HepG2 (cell line): Measurements from ENCODE around the gene EPB41L2. TPM values are rescaled to one million over a fixed set of nuclear protein-coding genes. Genes with fewer than 3 reads are reported as not detected.
A peak's percentile ranks its signal among the peaks of the same experiment; 100 is the strongest.

Source experiments
- ARNTL ChIP-seq: sonication (generic); formaldehyde crosslinking; IDR thresholded peaks from 2 replicates; pipeline ENCODE4 v1.4.0; 2020; ENCODE audit warnings: mild to moderate bottlenecking, missing genetic modification reagents
- ASH2L ChIP-seq: fragments of 300-600, 200-600 bp; sonication (generic); IDR thresholded peaks from 2 replicates; pipeline ENCODE4 v1.7.0; 2017; ENCODE audit warnings: low read depth, mild to moderate bottlenecking, moderate library complexity, mixed read lengths, low read length; ENCODE audit not compliant: insufficient read length
- BCL6 ChIP-seq: IDR thresholded peaks from 2 replicates; pipeline ENCODE4 v1.6.1; 2016; ENCODE audit warnings: missing genetic modification reagents, missing compliant biosample characterization
- CBFB ChIP-seq: sonication (generic); formaldehyde crosslinking; IDR thresholded peaks from 2 replicates; pipeline ENCODE4 v1.4.0; 2020; ENCODE audit warnings: missing genetic modification reagents
- CEBPZ ChIP-seq: IDR thresholded peaks from 2 replicates; pipeline ENCODE4 v1.6.1; 2012; ENCODE audit warnings: low read length, improper control_type of control experiment
- IRF1 ChIP-seq: sonication (generic); formaldehyde crosslinking; IDR thresholded peaks from 2 replicates; pipeline ENCODE4 v1.4.0; 2020; ENCODE audit warnings: low read depth, mild to moderate bottlenecking, missing genetic modification reagents
- KAT2B ChIP-seq: fragments of 150-350 bp; IDR thresholded peaks from 2 replicates; pipeline ENCODE4 v1.6.1; 2014; ENCODE audit warnings: low read depth, low read length, borderline replicate concordance
- KLF11 ChIP-seq: IDR thresholded peaks from 2 replicates; pipeline ENCODE4 v1.6.1; 2016; ENCODE audit warnings: missing compliant biosample characterization
- NFKBIZ ChIP-seq: IDR thresholded peaks from 2 replicates; pipeline ENCODE4 v1.6.1; 2018; ENCODE audit warnings: missing genetic modification reagents, missing compliant biosample characterization
- RFX1 ChIP-seq: fragments of 450-650 bp; IDR thresholded peaks from 2 replicates; pipeline ENCODE4 v1.6.1; 2017
- SP1 ChIP-seq, 2 experiments: fragments of 450-650 bp in 1 of 2; sonication (generic) in 1 of 2; formaldehyde crosslinking in 1 of 2; IDR thresholded peaks; 2 replicates each; pipeline versions ENCODE4 v1.4.0 to v1.6.1; 2016 to 2020; ENCODE audit warnings: missing genetic modification reagents in 1 of 2
- TEAD2 ChIP-seq: sonication (generic); formaldehyde crosslinking; IDR thresholded peaks from 2 replicates; pipeline ENCODE4 v1.9.0; 2021; ENCODE audit warnings: missing genetic modification reagents
- YEATS4 ChIP-seq: sonication (generic); formaldehyde crosslinking; IDR thresholded peaks from 2 replicates; pipeline ENCODE4 v1.4.0; 2020; ENCODE audit warnings: missing genetic modification reagents, borderline replicate concordance
- ZNF274 ChIP-seq: sonication (generic); formaldehyde crosslinking; IDR thresholded peaks from 2 replicates; pipeline ENCODE4 v1.5.1; 2020; ENCODE audit warnings: mild to moderate bottlenecking, missing genetic modification reagents
- ZNF777 ChIP-seq: sonication (generic); formaldehyde crosslinking; IDR thresholded peaks from 2 replicates; pipeline ENCODE4 v1.4.0; 2020; ENCODE audit warnings: missing genetic modification reagents
- polyA plus RNA-seq, 8 experiments: library from polyadenylated mRNA; depleted of rRNA in 3 of 8; stranded (reverse) in 7 of 8; unstranded in 1 of 8; fragments of >200 nt; fragmentation: Illumina TruSeq in 4 of 8; extraction: Trizol in 4 of 8; gene quantifications; 2 replicates each; pipeline versions ENCODE4 v1.2.1 to v1.2.3, GENCODE V29; 2011 to 2016; ENCODE audit warnings: low read depth in 4 of 8, missing spikeins in 1 of 8, mixed read lengths in 1 of 8; ENCODE audit not compliant: insufficient read depth in 1 of 8
- total RNA-seq, 5 experiments: library from RNA; depleted of rRNA; stranded (reverse); fragments of >200 nt; fragmentation: Illumina TruSeq; extraction: Trizol; gene quantifications; 2 replicates each; pipeline ENCODE4 v1.2.3, GENCODE V29; 2016; ENCODE audit warnings: low read depth in 1 of 5
- TF ChIP-seq, protein P1 (sequence below): sonication (generic); formaldehyde crosslinking; IDR thresholded peaks from 2 replicates; pipeline ENCODE4 v1.5.1; 2020; ENCODE audit warnings: missing genetic modification reagents, mild to moderate bottlenecking, borderline replicate concordance
- TF ChIP-seq, protein P2 (sequence below): IDR thresholded peaks from 2 replicates; pipeline ENCODE4 v1.4.0; 2020; ENCODE audit warnings: mild to moderate bottlenecking, missing genetic modification reagents

The EPB41L2 gene
- total and polyA plus RNA-seq, 2 of the 13 experiments (the other 11 are each of a cell fraction or from before 2014, with no cell fraction given): 41.7 to 56.4 TPM

GRCh38 chr6:130853555-130854183, 209.4 kb downstream of the EPB41L2 start (continued):
- TF ChIP-seq, protein P1, sequence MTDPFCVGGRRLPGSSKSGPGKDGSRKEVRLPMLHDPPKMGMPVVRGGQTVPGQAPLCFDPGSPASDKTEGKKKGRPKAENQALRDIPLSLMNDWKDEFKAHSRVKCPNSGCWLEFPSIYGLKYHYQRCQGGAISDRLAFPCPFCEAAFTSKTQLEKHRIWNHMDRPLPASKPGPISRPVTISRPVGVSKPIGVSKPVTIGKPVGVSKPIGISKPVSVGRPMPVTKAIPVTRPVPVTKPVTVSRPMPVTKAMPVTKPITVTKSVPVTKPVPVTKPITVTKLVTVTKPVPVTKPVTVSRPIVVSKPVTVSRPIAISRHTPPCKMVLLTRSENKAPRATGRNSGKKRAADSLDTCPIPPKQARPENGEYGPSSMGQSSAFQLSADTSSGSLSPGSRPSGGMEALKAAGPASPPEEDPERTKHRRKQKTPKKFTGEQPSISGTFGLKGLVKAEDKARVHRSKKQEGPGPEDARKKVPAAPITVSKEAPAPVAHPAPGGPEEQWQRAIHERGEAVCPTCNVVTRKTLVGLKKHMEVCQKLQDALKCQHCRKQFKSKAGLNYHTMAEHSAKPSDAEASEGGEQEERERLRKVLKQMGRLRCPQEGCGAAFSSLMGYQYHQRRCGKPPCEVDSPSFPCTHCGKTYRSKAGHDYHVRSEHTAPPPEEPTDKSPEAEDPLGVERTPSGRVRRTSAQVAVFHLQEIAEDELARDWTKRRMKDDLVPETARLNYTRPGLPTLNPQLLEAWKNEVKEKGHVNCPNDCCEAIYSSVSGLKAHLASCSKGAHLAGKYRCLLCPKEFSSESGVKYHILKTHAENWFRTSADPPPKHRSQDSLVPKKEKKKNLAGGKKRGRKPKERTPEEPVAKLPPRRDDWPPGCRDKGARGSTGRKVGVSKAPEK (CRISPR knock-in tag): no peak
- TF ChIP-seq ZNF274: no peak
- TF ChIP-seq IRF1 (CRISPR knock-in tag): no peak
- peak; percentile 48 for TF ChIP-seq ASH2L
- peak; percentile 25; the same call in 1 of the 2 replicates for TF ChIP-seq YEATS4
- TF ChIP-seq BCL6 (CRISPR knock-in tag): peak; percentile 84
- TF ChIP-seq RFX1: no peak
- no peak for TF ChIP-seq ZNF777 (CRISPR knock-in tag)
- no peak for TF ChIP-seq CEBPZ
- TF ChIP-seq KAT2B: no peak
- TF ChIP-seq SP1 (IDR thresholded peaks at IDR 0.05): no peak
- no peak for TF ChIP-seq SP1 (CRISPR knock-in tag; IDR thresholded peaks at IDR 0.05)
- no peak for TF ChIP-seq NFKBIZ (CRISPR knock-in tag)
- TF ChIP-seq TEAD2 (CRISPR knock-in tag): no peak
- TF ChIP-seq CBFB: no peak
- TF ChIP-seq, protein P2, sequence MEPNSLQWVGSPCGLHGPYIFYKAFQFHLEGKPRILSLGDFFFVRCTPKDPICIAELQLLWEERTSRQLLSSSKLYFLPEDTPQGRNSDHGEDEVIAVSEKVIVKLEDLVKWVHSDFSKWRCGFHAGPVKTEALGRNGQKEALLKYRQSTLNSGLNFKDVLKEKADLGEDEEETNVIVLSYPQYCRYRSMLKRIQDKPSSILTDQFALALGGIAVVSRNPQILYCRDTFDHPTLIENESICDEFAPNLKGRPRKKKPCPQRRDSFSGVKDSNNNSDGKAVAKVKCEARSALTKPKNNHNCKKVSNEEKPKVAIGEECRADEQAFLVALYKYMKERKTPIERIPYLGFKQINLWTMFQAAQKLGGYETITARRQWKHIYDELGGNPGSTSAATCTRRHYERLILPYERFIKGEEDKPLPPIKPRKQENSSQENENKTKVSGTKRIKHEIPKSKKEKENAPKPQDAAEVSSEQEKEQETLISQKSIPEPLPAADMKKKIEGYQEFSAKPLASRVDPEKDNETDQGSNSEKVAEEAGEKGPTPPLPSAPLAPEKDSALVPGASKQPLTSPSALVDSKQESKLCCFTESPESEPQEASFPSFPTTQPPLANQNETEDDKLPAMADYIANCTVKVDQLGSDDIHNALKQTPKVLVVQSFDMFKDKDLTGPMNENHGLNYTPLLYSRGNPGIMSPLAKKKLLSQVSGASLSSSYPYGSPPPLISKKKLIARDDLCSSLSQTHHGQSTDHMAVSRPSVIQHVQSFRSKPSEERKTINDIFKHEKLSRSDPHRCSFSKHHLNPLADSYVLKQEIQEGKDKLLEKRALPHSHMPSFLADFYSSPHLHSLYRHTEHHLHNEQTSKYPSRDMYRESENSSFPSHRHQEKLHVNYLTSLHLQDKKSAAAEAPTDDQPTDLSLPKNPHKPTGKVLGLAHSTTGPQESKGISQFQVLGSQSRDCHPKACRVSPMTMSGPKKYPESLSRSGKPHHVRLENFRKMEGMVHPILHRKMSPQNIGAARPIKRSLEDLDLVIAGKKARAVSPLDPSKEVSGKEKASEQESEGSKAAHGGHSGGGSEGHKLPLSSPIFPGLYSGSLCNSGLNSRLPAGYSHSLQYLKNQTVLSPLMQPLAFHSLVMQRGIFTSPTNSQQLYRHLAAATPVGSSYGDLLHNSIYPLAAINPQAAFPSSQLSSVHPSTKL (CRISPR knock-in tag): peak; percentile 88
- 0 out of 2 replicates have a peak, but pooled peaks have one; percentile 44 for TF ChIP-seq ARNTL
- TF ChIP-seq KLF11 (CRISPR knock-in tag): no peak
